Kidney epithelial cell (primary cell): ENCODE results near the gene CYP1A1. TPM values are rescaled to one million over a fixed set of nuclear protein-coding genes. Genes with fewer than 3 reads are reported as not detected.
A peak's percentile ranks its signal among the peaks of the same experiment; 100 is the strongest.

ENCODE experiments used
- DNase-seq: peaks from one replicate; pipeline ENCODE4 v3.0.0-alpha.2; 2010; ENCODE audit warnings: low read depth
- H3K27me3 ChIP-seq: 2 replicates; pipeline ENCODE4 v1.6.0; 2011; ENCODE audit warnings: low read length; ENCODE audit not compliant: control insufficient read depth, insufficient read depth
- H3K36me3 ChIP-seq: 2 replicates; pipeline ENCODE4 v1.5.1; 2011; ENCODE audit warnings: low read length; ENCODE audit not compliant: control insufficient read depth, insufficient read depth
- H3K4me3 ChIP-seq: 2 replicates; pipeline ENCODE4 v1.5.1; 2011; ENCODE audit warnings: low read depth, mild to moderate bottlenecking, control low read depth, low read length
- total RNA-seq: library from RNA; depleted of rRNA; stranded (reverse); fragments of >200 nt; gene quantifications from 2 replicates; pipeline ENCODE4 v1.2.3, GENCODE V29; 2015
- TF ChIP-seq, protein P1 (sequence below): IDR thresholded peaks from 2 replicates; pipeline ENCODE4 v1.5.1; 2011; ENCODE audit warnings: mild to moderate bottlenecking, moderate library complexity, low read length, control low read depth, inconsistent platforms; ENCODE audit not compliant: insufficient read depth, poor library complexity, severe bottlenecking

CYP1A1 gene
- total RNA-seq, 1 donor from 2014 or later = 0.33 TPM

DNA sequence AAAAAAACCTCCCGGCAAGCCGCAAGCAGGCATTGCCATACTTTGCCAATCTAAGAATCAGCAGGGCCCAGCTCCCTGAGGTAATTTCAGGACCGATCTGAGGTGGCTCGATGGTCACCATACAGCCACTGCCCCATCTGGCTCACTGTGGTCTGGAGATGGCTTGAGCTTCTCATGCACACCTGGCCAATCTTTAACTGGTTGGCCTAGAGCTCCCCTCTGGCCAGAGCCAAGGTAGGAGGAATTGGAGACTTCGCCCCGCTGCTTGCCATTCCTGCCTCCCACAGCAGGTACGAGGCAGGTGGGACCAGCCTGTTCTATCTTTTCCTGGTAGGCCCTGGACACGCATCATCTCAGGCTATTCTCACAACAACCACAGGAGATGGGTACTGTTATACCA lies 33.4 kb upstream of the CYP1A1 start:
- Histone ChIP-seq H3K27me3 (peaks cover 7% of the 10 kb centered on the region), H3K4me3 (no peak overlapping the region)
- TF ChIP-seq, protein P1, sequence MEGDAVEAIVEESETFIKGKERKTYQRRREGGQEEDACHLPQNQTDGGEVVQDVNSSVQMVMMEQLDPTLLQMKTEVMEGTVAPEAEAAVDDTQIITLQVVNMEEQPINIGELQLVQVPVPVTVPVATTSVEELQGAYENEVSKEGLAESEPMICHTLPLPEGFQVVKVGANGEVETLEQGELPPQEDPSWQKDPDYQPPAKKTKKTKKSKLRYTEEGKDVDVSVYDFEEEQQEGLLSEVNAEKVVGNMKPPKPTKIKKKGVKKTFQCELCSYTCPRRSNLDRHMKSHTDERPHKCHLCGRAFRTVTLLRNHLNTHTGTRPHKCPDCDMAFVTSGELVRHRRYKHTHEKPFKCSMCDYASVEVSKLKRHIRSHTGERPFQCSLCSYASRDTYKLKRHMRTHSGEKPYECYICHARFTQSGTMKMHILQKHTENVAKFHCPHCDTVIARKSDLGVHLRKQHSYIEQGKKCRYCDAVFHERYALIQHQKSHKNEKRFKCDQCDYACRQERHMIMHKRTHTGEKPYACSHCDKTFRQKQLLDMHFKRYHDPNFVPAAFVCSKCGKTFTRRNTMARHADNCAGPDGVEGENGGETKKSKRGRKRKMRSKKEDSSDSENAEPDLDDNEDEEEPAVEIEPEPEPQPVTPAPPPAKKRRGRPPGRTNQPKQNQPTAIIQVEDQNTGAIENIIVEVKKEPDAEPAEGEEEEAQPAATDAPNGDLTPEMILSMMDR = no peak

DNA sequence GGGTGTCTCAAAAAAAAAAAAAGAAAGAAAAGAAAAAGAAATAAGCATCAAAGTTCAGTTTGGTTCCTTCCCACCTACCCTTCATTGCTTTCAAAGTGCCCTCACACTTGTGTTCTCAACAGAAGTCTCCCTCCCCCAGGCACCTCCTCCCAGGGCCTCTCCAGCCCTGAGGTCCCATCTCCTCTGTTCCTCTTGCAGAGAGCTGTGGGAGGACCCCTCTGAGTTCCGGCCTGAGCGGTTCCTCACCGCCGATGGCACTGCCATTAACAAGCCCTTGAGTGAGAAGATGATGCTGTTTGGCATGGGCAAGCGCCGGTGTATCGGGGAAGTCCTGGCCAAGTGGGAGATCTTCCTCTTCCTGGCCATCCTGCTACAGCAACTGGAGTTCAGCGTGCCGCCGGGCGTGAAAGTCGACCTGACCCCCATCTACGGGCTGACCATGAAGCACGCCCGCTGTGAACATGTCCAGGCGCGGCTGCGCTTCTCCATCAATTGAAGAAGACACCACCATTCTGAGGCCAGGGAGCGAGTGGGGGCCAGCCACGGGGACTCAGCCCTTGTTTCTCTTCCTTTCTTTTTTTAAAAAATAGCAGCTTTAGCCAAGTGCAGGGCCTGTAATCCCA lies 29.4 kb upstream of the CYP1A1 start:
- Histone ChIP-seq H3K36me3 (no peaks in the 10 kb centered on the region), H3K27me3 (peaks cover 3% of the 10 kb centered on the region), H3K4me3 (no peak overlapping the region)
- no peak for DNase-seq
- TF ChIP-seq, protein P1 = no peak

More for the DNA sequence above, 33.4 kb upstream of the CYP1A1 start:
- H3K36me3 ChIP-seq = no peaks in the 10 kb centered on the region
- no peak for DNase-seq

DNA sequence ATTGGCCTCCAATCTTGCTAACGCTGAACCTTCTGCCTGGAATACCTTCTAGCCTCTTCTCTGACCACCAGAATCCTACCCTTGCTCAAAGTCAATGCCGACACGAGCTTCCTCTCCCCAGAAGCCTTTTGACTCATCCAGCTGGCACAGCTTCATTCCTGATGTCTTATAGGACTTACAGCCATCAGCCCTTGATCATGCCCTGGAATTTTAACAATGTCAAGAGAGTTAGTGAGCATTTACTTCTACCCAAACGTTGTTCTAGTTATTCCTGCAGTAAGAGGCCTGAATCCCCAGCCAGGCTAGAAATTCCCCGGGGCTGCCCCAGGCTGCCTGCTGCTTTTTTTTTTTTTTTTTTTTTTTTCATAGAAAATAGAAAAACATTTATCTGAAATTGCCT lies 27.2 kb upstream of the CYP1A1 start:
- DNase-seq = peak; percentile 28
- TF ChIP-seq, protein P1 = no peak
- Histone ChIP-seq H3K36me3 (no peaks in the 10 kb centered on the region), H3K27me3 (peaks cover 3% of the 10 kb centered on the region), H3K4me3 (no peak overlapping the region)

DNA sequence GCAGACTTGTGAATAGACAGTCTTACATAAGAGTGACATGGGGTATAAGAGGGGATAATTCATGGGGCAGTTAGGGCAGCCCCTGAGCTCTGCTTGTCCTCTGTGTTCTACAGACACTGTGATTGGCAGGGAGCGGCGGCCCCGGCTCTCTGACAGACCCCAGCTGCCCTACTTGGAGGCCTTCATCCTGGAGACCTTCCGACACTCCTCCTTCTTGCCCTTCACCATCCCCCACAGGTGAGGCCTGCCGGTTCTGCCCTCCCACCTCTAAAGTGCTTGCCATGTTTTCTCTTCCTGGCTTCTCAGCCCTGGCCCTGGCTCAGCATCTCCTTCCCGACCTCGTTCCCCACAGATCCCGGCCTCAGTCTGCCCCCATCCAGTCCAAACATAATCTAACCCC lies 26.7 kb upstream of the CYP1A1 start:
- H3K27me3 ChIP-seq = peaks cover 3% of the 10 kb centered on the region
- H3K36me3 ChIP-seq = no peaks in the 10 kb centered on the region
- DNase-seq = no peak
- H3K4me3 ChIP-seq = no peak overlapping the region
- TF ChIP-seq, protein P1 = no peak

DNA sequence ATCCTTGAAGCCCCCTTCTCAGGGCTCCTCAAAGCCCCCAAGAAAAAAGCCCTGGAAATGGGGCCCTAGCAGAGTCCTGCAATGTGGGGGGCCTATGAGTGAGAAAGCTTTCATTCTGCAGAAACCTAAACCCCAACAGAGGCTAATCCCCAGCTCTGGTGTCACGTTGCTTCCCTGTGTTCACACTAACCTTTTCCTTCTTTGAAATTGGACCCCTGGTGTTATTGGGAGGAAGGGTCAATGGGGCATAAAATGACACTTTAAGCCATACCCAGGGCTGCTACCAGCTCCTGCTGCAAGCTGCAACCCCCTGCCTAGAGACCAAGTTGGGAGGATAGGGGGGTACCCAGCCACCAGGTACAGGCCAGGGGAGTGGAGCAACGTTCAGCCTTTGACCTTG lies 25.4 kb upstream of the CYP1A1 start:
- peaks cover 3% of the 10 kb centered on the region for H3K27me3 ChIP-seq
- TF ChIP-seq, protein P1 = no peak
- DNase-seq = no peak
- H3K4me3 ChIP-seq = no peak overlapping the region
- H3K36me3 ChIP-seq = no peaks in the 10 kb centered on the region

DNA sequence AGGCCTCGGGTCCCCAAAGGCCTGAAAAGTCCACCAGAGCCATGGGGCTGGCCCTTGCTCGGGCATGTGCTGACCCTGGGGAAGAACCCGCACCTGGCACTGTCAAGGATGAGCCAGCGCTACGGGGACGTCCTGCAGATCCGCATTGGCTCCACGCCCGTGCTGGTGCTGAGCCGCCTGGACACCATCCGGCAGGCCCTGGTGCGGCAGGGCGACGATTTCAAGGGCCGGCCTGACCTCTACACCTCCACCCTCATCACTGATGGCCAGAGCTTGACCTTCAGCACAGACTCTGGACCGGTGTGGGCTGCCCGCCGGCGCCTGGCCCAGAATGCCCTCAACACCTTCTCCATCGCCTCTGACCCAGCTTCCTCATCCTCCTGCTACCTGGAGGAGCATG lies 24.5 kb upstream of the CYP1A1 start:
- no peaks in the 10 kb centered on the region for H3K36me3 ChIP-seq
- DNase-seq = no peak
- no peak overlapping the region for H3K4me3 ChIP-seq
- TF ChIP-seq, protein P1 = no peak
- peaks cover 3% of the 10 kb centered on the region for H3K27me3 ChIP-seq
